Neural cell (in vitro differentiated cells): ENCODE measurements around the gene APBA3.

Source experiments
- CTCF ChIP-seq: fragments of 450-650 bp; IDR thresholded peaks from 2 replicates; pipeline ENCODE4 v1.5.1; 2014; ENCODE audit warnings: antibody characterized with exemption, mild to moderate bottlenecking, moderate library complexity; ENCODE audit not compliant: poor library complexity, severe bottlenecking
- EP300 ChIP-seq: fragments of 450-650 bp; conservative IDR thresholded peaks from 2 replicates; pipeline ENCODE4 v1.6.1; 2014; ENCODE audit warnings: antibody characterized with exemption, mild to moderate bottlenecking, moderate library complexity; ENCODE audit not compliant: poor library complexity, severe bottlenecking
- MXI1 ChIP-seq: fragments of 450-650 bp; conservative IDR thresholded peaks from 2 replicates; pipeline ENCODE4 v1.6.1; 2014; ENCODE audit warnings: antibody characterized with exemption, mild to moderate bottlenecking; ENCODE audit not compliant: poor library complexity, severe bottlenecking
- POLR2AphosphoS5 ChIP-seq: IDR thresholded peaks from 2 replicates; pipeline ENCODE4 v1.6.1; 2012
- RAD21 ChIP-seq: fragments of 450-650 bp; conservative IDR thresholded peaks from 2 replicates; pipeline ENCODE4 v1.6.1; 2014; ENCODE audit warnings: antibody characterized with exemption, mild to moderate bottlenecking, moderate library complexity
- SMC3 ChIP-seq: fragments of 450-650 bp; conservative IDR thresholded peaks from 2 replicates; pipeline ENCODE4 v1.6.1; 2014; ENCODE audit warnings: antibody characterized with exemption, mild to moderate bottlenecking, moderate library complexity; ENCODE audit not compliant: poor library complexity

GRCh38 chr19:3701200-3701599, 60.3 kb downstream of the APBA3 start:
- TF ChIP-seq EP300 (no peak), RAD21 (no peak), CTCF (no peak), POLR2AphosphoS5 (no peak), SMC3 (no peak), MXI1 (no peak)
